Keratinocyte (primary cell): Measurements from ENCODE around the gene ADAM12. TPM values are rescaled to one million over a fixed set of nuclear protein-coding genes. Genes with fewer than 3 reads are reported as not detected.

Experiments
- DNase-seq: peaks from one replicate; pipeline ENCODE4 v3.0.0-alpha.2; 2011; ENCODE audit warnings: low read depth, missing footprints, low spot score
- FAIRE-seq: peaks from 2 replicates; lab custom pipeline; 2011; peaks lifted over from hg19 to GRCh38; lab: Jason Lieb, UNC
- H2AFZ ChIP-seq: 2 replicates; pipeline ENCODE4 v1.6.0; 2012; ENCODE audit warnings: low read length, control low read depth, inconsistent platforms; ENCODE audit not compliant: control insufficient read depth
- H3K27ac ChIP-seq: 2 replicates; pipeline ENCODE4 v1.5.1; 2011; ENCODE audit warnings: low read length; ENCODE audit not compliant: control insufficient read depth, insufficient read depth
- H3K27me3 ChIP-seq: 3 replicates; pipeline ENCODE4 v1.6.0; 2011; ENCODE audit warnings: low read length; ENCODE audit not compliant: control insufficient read depth, insufficient read depth; ENCODE audit errors: extremely low read depth
- H3K36me3 ChIP-seq, 2 experiments: 2 replicates in 1 of 2; 3 replicates in 1 of 2; pipeline ENCODE4 v1.5.1; 2011; ENCODE audit warnings: low read length in 2 of 2, mild to moderate bottlenecking in 1 of 2; ENCODE audit not compliant: control insufficient read depth in 2 of 2, insufficient read depth in 2 of 2; ENCODE audit errors: extremely low read depth in 1 of 2
- H3K4me1 ChIP-seq: 3 replicates; pipeline ENCODE4 v1.5.1; 2011; ENCODE audit warnings: low read length; ENCODE audit not compliant: control insufficient read depth, insufficient read depth; ENCODE audit errors: extremely low read depth
- H3K4me2 ChIP-seq: 3 replicates; pipeline ENCODE4 v1.6.0; 2011; ENCODE audit warnings: low read depth, low read length; ENCODE audit not compliant: control insufficient read depth, insufficient read depth; ENCODE audit errors: extremely low read depth
- H3K4me3 ChIP-seq, 3 experiments: fragments of 200-600 bp in 1 of 3; sonication (generic) in 1 of 3; 2 replicates in 2 of 3; 3 replicates in 1 of 3; pipeline ENCODE4 v1.5.1; 2011 to 2016; ENCODE audit warnings: low read length in 3 of 3, mild to moderate bottlenecking in 3 of 3, control low read depth in 2 of 3, inconsistent platforms in 1 of 3, low read depth in 1 of 3, mixed read lengths in 1 of 3, mixed run types in 1 of 3, moderate library complexity in 1 of 3; ENCODE audit not compliant: control insufficient read depth in 2 of 3, insufficient read depth in 2 of 3; ENCODE audit errors: extremely low read depth in 1 of 3
- H3K79me2 ChIP-seq: 2 replicates; pipeline ENCODE4 v1.6.0; 2012; ENCODE audit warnings: low read length; ENCODE audit not compliant: control insufficient read depth, insufficient read depth
- H3K9ac ChIP-seq: 3 replicates; pipeline ENCODE4 v1.6.0; 2011; ENCODE audit warnings: low read length; ENCODE audit not compliant: control insufficient read depth, insufficient read depth; ENCODE audit errors: extremely low read depth
- H3K9me1 ChIP-seq: 3 replicates; pipeline ENCODE4 v1.6.0; 2011; ENCODE audit warnings: low read length; ENCODE audit not compliant: control insufficient read depth, insufficient read depth; ENCODE audit errors: extremely low read depth
- H3K9me3 ChIP-seq: 2 replicates; pipeline ENCODE4 v1.5.1; 2012; ENCODE audit warnings: low read depth, low read length; ENCODE audit not compliant: control insufficient read depth
- H4K20me1 ChIP-seq: 3 replicates; pipeline ENCODE4 v1.6.0; 2011; ENCODE audit warnings: low read length; ENCODE audit not compliant: control insufficient read depth, insufficient read depth; ENCODE audit errors: extremely low read depth
- EZH2 ChIP-seq: IDR thresholded peaks from one replicate; pipeline ENCODE4 v1.6.1; 2012; ENCODE audit warnings: inconsistent platforms, mild to moderate bottlenecking, low read length, moderate library complexity
- dilution Hi-C: fragments of 300-500 bp; cut with MboI; formaldehyde crosslinking; loops from one replicate; pipeline ENCODE4 v1.7.0; 2020; ENCODE audit warnings: low sequenced_read_pairs; ENCODE audit not compliant: extremely low pct_ligation_motif_present
- polyA plus RNA-seq, 5 experiments: library from polyadenylated mRNA; depleted of rRNA in 3 of 5; stranded (reverse) in 3 of 5; stranded (forward) in 1 of 5; unstranded in 1 of 5; fragments of >200 nt; gene quantifications; 1 replicate in 1 of 5; 2 replicates in 3 of 5; 3 replicates in 1 of 5; pipeline versions ENCODE4 v1.2.1 to v1.2.3, GENCODE V29; 2011 to 2012; ENCODE audit warnings: missing spikeins in 2 of 5, low read depth in 1 of 5, low replicate concordance in 1 of 5
- TF ChIP-seq, protein P1 (sequence below), 3 experiments: IDR thresholded peaks in 1 of 3; conservative IDR thresholded peaks in 1 of 3; optimal IDR thresholded peaks in 1 of 3; 2 replicates in 2 of 3; 3 replicates in 1 of 3; pipeline versions ENCODE3 to v1.5.1; 2011; ENCODE audit warnings: low read length in 3 of 3, mild to moderate bottlenecking in 3 of 3, moderate library complexity in 2 of 3, control low read depth in 1 of 3, inconsistent platforms in 1 of 3; ENCODE audit not compliant: insufficient read depth in 2 of 3; ENCODE audit errors: extremely low read depth in 1 of 3

ADAM12 gene
- polyA plus RNA-seq, 1 donor (not counting 4 experiments of a cell fraction or from before 2014, with no cell fraction given): 0.07 TPM

- no peaks in the 10 kb centered on the region for H3K79me2 ChIP-seq
- no peaks in the 10 kb centered on the region for H3K9me3 ChIP-seq
- DNase-seq (no peak), FAIRE-seq (no peak)
- H3K27ac ChIP-seq: peak overlapping the region; percentile 64
- H3K4me3 ChIP-seq: no peak overlapping the region
- TF ChIP-seq, protein P1, sequence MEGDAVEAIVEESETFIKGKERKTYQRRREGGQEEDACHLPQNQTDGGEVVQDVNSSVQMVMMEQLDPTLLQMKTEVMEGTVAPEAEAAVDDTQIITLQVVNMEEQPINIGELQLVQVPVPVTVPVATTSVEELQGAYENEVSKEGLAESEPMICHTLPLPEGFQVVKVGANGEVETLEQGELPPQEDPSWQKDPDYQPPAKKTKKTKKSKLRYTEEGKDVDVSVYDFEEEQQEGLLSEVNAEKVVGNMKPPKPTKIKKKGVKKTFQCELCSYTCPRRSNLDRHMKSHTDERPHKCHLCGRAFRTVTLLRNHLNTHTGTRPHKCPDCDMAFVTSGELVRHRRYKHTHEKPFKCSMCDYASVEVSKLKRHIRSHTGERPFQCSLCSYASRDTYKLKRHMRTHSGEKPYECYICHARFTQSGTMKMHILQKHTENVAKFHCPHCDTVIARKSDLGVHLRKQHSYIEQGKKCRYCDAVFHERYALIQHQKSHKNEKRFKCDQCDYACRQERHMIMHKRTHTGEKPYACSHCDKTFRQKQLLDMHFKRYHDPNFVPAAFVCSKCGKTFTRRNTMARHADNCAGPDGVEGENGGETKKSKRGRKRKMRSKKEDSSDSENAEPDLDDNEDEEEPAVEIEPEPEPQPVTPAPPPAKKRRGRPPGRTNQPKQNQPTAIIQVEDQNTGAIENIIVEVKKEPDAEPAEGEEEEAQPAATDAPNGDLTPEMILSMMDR (optimal IDR thresholded peaks at IDR 0.05 in 1 of 3, IDR thresholded peaks at IDR 0.05 in 1 of 3, conservative IDR thresholded peaks at IDR 0.05 in 1 of 3; ENCODE audit: extremely low read depth in 1 of 3, insufficient read depth in 2 of 3, low read length in 3 of 3): no peak
- TF ChIP-seq EZH2: no peak
- dilution Hi-C loops: no loop called here
- H4K20me1 ChIP-seq: no peaks in the 10 kb centered on the region
- no peaks in the 10 kb centered on the region for H3K36me3 ChIP-seq
- H3K9me1 ChIP-seq: no peaks in the 10 kb centered on the region
- H2AFZ ChIP-seq: no peak overlapping the region
- peaks cover 20% of the 10 kb centered on the region for H3K4me1 ChIP-seq
- H3K4me2 ChIP-seq: no peak overlapping the region
- H3K9ac ChIP-seq: no peak overlapping the region
- no peaks in the 10 kb centered on the region for H3K27me3 ChIP-seq
Measured at GRCh38 chr10:126073606-126074005, 314.7 kb downstream of the ADAM12 start.

DNA sequence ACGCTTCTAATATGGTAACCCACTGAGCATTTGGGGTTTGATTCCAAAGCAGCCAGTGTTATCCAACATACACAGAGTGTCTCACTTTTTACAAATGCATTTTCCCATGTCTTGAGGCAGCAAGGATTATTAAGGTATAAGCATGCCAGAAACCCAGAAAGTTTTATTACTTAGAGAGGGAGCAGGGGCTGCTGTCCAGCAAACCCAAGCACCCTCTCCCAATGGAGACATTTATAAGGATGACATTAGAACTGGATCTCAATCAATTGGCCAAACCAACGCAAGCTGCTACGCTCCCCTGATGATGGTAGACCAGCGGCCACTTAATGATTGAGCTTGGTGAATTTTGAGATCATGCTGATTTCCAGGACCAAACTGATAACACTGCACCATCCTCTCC is 315.7 kb downstream of the ADAM12 start:
- H3K9me3 ChIP-seq: no peaks in the 10 kb centered on the region
- no peak for FAIRE-seq
- H2AFZ ChIP-seq: no peak overlapping the region
- dilution Hi-C loops: no loop called here
- no peak for TF ChIP-seq EZH2
- TF ChIP-seq, protein P1 (optimal IDR thresholded peaks at IDR 0.05 in 1 of 3, IDR thresholded peaks at IDR 0.05 in 1 of 3, conservative IDR thresholded peaks at IDR 0.05 in 1 of 3; ENCODE audit: extremely low read depth in 1 of 3, insufficient read depth in 2 of 3, low read length in 3 of 3): no peak
- no peaks in the 10 kb centered on the region for H3K9me1 ChIP-seq
- H4K20me1 ChIP-seq: no peaks in the 10 kb centered on the region
- H3K27ac ChIP-seq: no peak overlapping the region
- no peak overlapping the region for H3K9ac ChIP-seq
- no peak overlapping the region for H3K4me3 ChIP-seq
- no peaks in the 10 kb centered on the region for H3K27me3 ChIP-seq
- no peaks in the 10 kb centered on the region for H3K36me3 ChIP-seq
- H3K4me2 ChIP-seq: no peak overlapping the region
- H3K4me1 ChIP-seq: peaks cover 20% of the 10 kb centered on the region
- DNase-seq: no peak
- no peaks in the 10 kb centered on the region for H3K79me2 ChIP-seq
